NCI-H1436 (cell line): ENCODE results near the gene CDRT15.
"Not testable (repeated sequence)": the region's sequence is repeated elsewhere in the genome, so short reads cannot be mapped to it uniquely, and the experiment has no call there.

Experiments used
- DNase-seq: peaks from one replicate; lab custom pipeline; 2025; lab: John Stamatoyannopoulos, UW

CDRT15 gene

DNA sequence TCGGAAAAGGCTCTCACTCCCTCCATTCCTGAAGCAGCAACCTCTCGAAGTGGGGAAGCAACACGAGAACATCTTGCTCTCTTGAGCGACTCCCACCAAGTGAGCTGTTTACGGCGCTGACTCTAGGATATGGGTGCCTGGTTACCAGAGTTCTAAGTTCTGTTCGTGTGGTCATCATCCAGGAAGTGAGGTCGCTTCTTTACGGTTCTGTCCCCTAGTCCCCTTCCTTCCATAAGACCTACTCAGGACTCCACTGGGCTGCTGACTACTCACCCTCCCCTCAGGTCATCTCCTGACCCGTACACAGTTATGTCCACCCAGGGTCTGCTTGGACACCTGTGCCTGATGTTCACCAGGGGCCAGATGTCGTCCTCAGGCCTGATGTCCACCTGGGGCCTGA is at the start of gene CDRT15:
TSS of gene CDRT15 (minus strand) at position 101 of the 400 bp plus-strand sequence. CDS start at position 72, 29 bp downstream.
- DNase-seq: not testable (repeated sequence)

DNA sequence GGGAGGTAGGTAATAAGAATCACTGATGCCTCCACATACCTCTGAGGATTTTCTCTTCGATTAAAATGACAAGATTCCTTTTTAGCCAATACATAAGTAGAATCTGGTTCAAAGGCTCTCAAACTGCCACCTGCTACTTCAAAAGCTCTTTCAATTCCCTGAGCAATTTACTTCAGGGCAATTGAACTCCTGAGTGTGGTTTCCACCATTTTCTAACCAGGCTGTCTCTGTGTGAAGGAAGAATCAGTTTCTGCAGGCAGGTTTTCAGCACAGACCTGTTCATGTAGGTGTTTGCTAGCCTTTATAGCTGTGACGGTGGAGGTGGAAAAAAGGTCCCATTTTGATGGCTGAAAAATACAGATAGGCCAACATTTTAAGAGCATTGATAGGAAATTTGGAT is 46.1 kb upstream of the CDRT15 start:
- DNase-seq: no peak

DNA sequence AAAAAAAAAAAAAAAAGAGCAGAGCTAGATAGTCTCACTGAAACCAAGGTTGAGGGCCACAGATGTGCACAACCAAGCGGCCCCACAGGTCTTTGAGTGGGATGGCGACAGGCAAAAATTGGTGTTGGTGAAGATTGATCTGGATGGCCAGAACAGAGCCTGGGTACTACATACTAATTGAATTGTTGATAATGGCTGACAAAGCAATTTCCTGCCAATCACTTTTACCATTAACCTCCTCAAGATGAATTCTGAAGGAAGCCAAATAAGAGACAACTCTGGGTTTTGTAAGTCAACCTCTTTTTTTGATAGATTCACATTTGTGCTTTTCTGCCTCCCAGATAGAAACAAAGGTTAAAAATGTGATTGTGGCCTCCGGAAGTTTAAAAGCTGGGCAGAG is 44.9 kb upstream of the CDRT15 start:
- DNase-seq: no peak

DNA sequence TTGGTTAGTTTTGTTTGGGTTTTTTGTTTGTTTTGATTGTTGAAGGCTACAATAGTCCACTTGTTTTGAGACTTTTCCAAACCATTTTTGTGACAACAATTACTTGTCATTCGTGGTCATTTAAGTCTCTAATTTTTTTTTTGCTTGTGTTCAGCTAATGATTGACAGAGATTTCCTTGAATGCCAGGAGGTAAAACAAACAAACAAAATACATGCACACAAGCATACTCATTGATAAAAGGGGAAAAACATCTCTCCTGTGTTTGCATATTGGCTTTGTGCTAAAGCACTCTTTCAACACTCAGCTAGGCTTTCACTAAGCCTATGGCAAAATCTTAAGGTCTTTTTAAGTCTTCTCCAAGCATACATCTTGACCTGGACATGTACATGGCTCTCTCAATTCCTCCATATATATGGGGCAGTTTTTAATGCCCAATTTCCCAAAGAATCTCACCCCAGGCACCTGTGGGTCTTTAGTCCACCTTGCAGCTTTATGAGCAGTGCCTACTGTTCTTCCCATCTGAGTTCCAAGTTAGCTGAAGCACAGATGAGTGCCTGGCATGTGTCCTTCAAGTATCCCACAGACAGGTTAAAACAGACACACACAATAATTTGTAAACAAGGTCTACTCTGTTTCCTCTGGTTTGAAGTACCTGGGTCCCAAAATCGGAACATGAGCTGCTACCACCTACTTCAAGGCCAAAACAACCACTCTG is 40.0 kb upstream of the CDRT15 start:
- no peak for DNase-seq

DNA sequence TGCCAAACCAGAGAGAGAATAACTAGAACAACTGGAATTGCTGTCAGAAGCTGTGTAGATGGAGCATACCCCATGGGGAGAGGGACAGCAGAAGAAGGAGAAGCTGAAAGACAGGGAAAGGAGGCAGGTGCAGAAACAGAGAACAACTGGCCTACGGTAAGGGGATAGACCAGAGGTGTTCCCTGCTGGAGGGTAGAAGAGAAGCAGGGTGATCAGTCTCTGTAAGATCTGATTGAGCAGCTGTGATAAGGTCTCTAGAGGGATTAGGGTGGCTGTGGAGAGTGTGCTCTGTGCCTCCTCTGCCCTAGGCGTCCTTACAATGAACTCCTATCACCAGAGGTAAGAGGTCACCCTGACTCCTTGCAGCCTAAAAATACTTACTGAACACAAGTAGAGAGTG is 33.8 kb upstream of the CDRT15 start:
- no peak for DNase-seq

DNA sequence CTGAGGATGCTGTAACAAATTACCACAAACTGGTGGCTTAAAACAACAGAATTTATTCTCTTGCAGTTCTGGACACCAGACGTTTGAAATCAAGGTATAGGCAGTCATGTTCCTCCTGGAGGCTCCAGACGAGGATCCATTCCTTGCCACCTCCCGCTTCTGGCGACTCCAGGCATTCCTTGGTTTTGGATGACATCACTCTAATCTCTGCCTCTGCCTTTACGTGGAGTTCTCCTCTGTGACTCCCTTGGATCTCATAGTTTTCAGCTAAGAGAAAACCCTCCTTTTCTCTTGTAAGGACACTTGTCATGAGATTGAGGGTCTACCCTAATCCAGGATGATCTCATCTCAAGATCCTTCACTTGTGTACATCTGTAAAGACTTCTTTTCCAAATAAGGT is 32.8 kb upstream of the CDRT15 start:
- DNase-seq: no peak

DNA sequence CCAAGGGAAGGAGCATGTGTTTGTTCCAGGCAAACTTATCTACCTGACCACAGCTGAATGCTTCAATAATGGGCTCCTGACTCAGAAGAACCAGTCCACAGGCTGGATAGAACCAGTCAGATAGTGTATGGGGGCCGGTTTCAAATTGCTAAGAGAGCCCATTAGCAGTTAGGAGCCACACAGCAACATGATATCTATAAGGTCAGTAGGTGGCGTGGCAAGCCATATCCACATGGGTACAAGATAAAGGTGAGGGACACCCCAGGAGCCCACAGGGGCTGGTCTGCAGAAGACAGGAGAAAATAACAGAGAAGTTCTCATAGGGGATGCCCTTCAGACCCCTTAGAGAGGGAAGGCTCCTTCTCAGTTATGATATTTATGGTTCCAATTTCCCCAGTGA is 31.6 kb upstream of the CDRT15 start:
- DNase-seq: no peak

DNA sequence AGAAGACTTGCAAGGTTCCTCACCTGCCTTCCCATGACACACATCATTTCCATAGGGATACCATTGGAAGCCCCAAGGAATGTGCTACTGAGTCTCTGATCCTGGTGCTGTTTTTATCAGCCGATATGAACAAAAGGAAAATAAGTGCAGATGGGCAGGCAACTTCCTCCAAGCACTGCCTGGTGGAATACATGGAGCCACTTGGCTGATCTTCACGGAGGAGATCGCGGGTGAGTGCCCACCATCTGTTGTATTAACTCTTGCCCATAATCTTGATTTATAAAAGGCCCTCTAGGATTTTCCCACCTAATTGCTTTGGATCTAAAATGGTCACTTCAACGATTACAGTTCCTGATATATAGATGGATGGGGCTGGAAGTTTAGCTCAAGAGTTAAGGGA is 24.7 kb upstream of the CDRT15 start:
- DNase-seq: no peak

DNA sequence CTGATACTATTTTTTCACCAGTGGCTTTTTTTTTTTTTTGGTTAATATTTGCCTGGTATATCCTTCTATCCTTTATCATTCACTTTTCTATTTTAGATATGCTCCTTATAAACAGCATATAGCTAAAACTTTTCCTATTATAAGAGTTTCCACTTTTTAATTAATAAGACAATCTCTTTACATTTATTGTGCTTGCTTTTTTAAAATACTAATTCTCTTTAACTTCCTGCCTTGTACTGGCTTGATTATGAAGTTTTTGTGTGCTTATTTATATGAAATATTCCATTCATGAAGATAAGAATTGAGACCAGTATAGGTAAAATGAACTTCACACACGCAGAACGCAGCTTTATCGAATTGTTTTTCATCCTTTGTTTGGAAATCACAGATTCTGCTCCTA is 9.0 kb upstream of the CDRT15 start:
- no peak for DNase-seq

DNA sequence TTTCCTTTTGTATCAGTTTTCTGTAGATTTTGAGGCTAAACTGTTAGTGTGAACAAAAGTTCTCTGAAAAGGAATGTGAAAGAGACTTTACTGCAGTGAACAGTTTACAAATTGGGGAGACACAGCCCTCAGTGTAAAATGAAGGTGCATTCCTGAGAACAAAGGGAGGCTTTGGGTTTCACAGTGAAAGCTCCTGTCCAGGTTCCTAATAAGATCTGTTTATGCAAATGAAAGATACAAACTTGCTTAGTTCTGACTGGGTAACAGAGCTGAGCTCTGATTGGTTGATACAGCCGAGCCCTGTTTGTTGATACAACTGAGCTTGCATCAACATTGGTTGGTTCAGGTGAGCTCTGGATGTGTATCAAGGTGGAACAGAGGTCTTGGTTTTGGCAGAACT is 8.3 kb upstream of the CDRT15 start:
- DNase-seq: no peak

DNA sequence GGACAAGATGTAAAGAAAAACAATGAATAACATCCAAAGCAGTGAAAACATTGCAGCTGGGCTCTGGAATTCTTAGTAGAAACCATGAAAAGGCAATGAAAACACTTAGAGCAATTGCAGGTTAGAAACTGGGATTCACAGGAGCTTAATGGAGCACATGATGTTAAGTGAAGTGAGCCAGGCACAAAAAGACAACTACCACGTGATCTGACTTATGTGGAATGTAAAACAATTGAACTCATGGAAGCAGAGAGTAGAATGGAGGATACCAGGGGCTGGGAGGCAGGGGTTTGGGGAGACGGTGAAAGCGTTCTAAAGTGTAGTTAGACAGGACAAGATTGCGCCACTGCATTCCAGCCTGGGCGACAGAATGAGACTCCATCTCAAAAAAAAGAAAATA is 2.6 kb upstream of the CDRT15 start:
- not testable (repeated sequence) for DNase-seq

DNA sequence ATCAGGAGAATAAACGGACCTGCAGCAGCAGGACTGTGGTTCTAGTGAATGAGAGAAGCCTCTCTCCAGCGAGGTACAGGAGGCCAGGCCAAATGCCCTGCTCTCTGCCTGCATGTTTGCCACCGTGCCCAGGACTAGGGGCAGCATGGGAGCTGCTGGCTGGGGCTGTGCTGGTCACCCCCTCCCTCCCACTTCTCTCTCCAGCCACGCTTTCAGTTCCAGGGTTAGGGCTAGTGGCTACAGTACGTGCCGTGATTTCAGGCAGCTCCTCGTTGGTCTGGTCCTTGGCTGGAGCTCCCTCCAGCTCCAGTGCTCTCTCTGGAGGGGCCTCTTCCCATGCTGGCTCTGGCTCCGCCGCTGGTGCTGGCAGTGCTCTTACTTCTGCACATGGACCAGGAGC is 630 bp downstream of the CDRT15 start:
- DNase-seq: not testable (repeated sequence)

DNA sequence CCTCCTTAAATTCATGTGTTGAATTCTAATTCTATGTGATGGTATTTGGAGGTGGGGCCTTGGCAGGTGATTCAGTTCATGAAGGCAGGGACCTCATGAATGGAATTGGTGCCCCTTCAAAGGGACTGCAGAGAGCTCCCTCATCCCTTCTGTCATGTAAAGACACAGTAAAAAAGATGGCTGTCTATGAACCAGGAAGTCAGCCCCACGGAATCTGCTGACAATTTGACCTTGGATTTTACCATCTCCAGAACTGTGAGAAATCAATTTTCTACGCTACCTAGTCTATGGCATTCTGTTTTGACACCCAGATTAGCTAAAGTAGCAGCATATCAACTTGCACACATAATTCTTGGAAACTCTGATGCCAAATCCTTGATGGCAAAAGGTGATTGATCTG is 1.6 kb downstream of the CDRT15 start:
- DNase-seq: not testable (repeated sequence)

DNA sequence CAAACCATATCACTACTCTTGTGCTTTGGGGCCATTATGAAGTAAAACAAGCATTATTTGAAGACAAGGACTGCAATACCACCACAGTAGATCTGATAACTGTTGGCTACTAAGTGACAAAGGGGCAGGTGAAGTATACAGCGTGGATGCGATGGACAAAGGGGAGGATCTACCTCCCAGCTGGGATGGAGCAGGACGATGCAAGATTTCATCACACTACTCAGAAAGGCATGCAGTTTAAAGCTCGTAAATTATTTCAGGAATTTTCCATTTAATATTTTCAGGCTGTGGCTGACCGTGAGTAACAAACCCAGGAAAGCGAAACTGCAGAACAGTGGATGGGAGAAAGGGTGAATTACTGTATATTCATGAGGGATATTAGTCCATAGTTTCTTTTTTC is 5.5 kb downstream of the CDRT15 start:
- DNase-seq: not testable (repeated sequence)

DNA sequence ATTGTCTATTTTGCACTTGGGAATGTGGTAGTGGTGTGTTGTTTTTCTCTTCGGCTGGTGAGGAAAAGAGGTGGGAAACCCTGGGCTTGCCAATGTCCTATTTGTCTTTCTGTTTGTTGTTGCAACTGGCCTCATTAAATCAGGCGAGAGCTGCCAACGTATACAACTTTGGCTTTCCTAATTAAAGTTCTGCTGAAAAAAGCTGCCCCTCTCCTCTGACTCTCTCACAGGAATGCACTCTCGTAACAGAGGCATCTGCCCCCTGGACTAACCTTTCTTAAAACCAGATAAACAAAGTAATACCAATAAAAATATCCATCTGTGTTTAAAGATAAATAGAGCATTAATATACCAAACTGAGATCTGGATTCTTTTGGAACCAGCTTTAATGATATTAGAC is 7.8 kb downstream of the CDRT15 start:
- no peak for DNase-seq

DNA sequence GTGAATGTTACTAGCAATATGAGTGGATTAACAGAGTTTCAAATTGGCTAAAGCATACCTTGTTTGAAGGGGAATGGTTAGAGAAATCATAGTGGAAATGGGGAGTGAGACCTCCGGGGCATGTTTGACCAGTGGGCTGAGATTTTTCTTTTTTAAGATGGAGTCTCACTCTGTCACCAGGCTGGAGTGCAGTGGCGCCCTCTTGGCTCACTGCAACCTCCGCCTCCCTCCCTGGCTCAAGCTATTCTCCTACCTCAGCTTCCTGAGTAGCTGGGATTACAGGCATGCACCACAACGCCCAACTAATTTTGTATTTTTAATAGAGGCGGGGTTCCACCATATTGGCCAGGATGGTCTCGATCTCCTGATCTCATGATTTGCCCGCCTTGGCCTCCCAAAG is 9.6 kb downstream of the CDRT15 start:
- no peak for DNase-seq

DNA sequence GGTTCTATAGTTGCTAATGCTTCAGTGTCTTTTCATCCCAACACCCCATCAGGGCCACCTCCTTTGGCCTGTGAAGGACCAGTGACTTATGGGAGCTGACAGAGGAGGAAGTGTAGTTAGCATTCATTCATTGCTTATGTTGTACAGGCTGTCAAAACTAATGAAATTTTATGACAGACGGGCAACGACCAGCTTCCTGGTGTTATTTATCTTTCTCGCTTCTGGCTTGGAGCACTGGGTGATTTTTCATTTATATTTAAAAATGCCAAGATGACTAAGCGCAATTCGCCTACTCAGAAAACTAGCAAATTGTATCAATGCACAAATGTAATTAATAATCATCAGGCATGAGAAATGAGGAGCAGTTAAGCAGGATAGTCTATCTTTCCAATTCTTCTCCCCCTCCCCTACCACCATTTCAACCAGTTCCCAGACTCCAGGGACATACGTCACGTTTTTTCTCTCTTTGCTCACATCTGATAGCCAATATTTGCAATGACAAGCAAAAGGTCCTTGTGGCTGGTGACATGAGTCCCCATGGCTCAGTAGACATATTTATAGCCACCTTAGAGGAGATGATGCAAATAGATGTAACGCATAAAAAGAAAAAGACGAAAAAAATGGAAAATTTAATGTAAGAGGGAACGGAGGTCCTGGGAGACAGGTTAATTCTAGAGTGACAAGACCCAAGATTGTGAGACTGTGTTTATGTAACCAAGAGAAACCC is 11.2 kb downstream of the CDRT15 start:
- DNase-seq: no peak

DNA sequence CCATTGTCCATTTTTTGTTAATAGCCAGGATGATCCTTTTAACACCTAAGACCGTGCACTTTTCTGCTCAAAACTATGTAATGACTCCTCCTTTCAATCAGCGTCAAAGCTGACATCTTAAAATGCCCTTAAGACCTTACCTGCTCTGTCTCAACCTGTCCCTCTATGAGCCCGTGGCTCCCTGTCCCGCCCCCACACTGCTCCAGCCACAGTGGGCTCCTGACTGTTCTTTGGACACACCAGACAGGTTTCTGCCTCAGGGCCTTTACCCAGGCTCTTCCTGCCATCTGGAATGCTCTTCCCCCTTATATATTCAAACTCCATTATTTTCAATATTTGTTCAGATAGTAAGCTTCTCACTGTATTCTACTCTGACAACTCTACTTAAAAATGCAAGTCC is 14.1 kb downstream of the CDRT15 start:
- no peak for DNase-seq

DNA sequence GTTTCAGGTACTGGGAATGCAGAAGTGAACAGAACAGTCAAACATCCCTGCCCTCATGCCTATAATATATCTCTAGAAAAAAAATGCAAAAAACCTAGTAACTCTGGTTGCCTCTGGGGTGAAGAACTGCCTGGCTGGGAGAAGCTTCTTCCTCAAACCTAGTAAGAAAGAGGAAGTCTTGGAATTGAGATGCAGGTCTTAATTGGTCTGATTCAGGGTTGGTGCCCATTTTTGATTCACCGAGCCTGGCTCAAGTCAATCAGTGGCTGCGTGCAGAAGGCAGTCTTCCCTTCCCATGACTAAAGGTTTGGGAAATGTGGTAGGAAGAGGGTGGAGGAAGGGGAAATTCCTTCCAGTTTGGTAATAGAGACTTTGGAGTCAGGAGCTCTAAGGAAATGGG is 22.4 kb downstream of the CDRT15 start:
- no peak for DNase-seq

DNA sequence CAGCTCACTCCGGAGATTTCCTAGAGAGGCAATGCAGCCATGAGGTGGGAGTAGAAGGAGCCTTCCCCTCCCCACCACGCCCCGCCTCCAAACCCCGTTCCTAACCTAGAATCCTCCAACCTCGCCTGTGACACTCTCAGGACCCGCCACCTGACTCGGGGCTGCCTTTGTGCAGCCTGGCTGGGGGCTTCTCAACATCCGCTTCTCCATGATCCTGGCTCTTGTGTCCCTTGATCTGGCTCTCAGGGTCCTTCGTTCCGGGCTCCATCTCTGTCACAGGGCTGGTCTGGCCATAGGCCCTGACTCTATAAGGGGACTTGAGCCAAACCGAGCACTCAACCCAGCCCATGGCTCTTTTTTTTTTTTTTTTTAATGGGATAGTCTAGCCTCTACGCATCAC is 24.3 kb downstream of the CDRT15 start:
- DNase-seq: no peak

DNA sequence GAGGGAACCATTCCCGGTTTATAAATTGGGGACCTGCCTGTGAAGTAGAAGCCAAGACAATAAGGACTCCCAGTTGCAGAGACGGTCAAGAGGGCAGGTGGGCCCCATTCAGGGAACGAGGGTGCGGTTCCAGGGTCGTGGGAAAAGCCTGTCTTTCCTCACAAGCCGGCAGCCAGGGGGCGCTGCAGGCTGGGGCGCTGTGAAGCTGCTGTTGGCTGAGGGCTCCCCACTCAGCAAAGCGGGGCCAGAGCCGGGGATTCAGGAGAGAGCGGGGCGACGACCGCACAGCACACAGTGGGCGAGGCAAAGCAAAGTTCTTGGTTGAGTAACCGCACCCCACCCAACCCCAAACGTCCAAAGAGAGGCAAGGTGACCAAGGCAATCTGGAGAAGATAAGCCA is 24.9 kb downstream of the CDRT15 start:
- no peak for DNase-seq

DNA sequence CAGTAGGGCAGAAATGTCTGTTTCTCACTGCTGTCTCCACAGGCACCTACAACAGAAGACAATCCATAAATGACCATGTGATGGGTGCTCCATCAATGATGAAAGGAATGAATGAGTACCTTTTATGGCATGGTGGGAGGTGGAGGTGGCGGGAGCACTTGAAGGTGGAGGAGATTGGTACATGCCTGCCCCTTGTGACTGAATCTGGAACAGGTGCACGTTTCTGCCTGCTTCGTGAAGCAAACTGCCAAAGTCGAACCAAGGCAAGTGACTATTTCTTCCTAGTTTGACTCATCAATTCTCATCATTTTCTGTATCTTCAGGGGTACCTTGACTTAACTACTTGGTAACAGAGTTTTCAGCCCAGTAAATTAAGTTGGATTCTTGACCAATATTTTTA is 25.4 kb downstream of the CDRT15 start:
- DNase-seq: no peak

DNA sequence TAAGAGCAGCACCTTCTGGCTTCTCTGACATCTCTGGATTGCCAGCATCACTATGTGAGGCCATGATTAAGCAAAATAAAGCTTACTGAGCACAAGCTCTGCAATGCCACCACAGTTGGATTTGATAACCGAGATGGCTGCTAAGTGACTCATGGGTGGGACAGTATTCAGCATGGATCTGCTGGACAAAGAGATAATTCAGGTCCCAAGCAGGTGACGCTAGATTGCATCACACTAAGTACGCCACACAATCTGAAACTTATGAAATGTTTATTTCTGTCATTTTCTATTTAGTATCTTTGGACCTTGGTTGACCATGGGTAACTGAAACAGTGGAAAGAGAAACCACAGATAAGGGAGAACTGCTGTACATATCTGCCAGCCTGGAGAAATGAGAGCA is 27.4 kb downstream of the CDRT15 start:
- DNase-seq: no peak

DNA sequence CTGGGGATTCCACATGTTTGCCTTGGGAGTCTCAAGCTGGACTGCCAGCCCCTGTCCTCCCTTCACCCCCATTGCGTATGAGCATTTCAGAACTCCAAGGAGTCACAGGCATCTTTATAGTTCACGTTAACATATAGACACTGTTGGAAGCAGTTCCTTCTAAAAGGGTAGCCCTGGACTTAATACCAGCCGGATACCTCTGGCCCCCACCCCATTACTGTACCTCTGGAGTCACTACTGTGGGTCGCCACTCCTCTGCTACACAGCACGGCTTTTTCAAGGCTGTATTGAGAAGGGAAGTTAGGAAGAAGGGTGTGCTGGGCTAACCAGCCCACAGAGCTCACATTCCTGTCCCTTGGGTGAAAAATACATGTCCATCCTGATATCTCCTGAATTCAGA is 28.9 kb downstream of the CDRT15 start:
- DNase-seq: no peak
